ENCODE results near the gene LUZP1.

The LUZP1 gene

GRCh38 chr1:23088027-23088426 is 80.6 kb downstream of the LUZP1 start:
- DNase-seq (ENCODE audit: low read depth in 1 of 2, low spot score in 1 of 2) = no peak

DNA sequence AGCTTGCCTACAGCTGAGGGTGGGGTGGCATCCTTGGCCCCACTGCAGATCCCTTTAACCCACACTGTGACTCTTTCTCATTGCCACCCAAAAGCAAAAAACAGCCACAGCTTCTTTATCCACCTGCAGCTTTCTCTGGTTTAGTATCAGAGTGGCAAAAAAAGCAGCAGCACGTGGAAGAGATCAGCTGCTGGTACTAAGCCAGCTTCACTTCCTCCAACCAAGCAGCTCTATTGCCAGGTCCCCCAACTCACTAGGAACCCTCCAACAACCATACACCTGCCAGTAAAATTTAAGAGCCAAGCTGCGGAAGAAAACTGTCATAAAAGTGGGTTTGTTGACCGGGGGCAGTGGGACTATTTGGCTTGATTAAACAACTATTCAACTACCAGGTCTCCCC is 83.0 kb downstream of the LUZP1 start:
- no peak for DNase-seq (ENCODE audit: low read depth in 1 of 2, low spot score in 1 of 2)

GRCh38 chr1:23084880-23085279 is 83.8 kb downstream of the LUZP1 start:
- DNase-seq (ENCODE audit: low read depth in 1 of 2, low spot score in 1 of 2) = no peak

DNA sequence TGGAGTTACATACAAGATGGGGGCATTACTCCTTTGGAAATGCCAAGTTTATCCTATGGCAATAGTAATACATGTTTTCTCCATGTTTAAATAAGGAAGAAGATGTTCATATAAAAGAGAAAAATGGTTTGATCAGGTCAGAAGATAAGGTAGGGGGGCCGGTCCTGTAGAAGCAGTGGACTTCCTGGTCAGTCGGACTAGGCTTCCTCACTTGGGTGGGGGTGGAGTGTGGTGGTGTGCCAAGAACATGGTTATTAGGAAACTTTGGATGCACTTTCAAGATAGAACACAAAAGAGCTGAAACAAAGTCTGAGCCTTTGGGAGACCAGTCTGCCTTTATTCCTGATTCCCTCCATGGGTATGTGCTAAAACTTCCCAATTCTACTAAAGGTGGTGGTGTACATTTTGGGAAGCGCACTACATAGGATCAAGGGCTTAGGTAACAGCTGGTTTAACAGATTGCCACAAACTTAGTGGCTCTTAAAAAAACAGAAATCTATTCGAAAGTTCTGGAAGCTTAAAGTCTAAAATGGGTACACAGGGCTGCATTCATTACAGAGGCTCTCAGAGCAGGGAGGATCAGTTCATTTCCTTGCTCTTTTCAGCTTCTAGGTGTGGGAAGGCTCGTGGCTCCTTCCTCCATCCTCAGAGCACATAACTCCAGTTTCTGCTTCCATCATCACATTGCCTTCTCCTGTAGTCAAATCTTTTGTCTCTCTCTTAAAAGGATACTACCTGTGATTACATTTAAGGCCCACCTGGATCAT is 84.8 kb downstream of the LUZP1 start:
- DNase-seq (ENCODE audit: low read depth in 1 of 2, low spot score in 1 of 2) = no peak

DNA sequence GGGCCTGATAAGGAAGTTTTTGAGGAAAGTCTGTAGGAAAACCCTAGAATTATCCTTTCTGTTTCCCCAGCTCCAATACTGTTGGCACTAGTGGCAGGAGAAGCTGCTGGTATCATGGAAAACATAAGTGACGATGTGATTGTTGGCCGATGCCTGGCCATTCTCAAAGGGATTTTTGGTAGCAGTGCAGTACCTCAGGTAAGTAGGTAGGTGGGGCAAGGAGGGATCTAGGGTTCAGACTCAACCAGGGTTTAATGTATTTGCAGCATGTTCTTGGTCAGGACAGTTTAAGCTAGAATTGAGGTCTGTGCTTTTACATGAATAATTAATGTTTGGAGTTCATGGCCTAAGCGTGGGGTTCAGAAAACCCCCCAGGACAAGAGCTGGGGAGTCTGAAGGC is 87.3 kb downstream of the LUZP1 start:
- DNase-seq (ENCODE audit: low read depth in 1 of 2, low spot score in 1 of 2) = no peak

DNA sequence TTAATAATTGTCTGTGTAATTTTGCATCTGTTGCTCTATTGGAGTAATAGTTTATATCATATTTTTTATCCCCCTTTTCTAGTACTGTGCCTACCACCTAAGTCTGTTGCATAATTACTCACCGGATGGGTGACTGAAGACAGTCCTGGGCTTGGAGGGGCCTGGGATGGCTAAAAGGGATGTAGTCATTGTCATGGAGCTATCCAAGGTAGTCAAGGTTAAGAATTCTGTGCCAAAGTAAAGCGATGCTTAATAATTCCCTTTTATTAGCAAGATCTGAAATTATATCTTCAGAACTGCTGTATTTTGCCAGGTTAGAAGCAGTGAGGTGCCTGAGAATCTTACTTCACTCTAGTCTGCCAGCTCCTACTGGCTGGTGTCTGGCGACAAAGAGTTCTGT is 87.8 kb downstream of the LUZP1 start:
- DNase-seq (ENCODE audit: low read depth in 1 of 2, low spot score in 1 of 2) = no peak

DNA sequence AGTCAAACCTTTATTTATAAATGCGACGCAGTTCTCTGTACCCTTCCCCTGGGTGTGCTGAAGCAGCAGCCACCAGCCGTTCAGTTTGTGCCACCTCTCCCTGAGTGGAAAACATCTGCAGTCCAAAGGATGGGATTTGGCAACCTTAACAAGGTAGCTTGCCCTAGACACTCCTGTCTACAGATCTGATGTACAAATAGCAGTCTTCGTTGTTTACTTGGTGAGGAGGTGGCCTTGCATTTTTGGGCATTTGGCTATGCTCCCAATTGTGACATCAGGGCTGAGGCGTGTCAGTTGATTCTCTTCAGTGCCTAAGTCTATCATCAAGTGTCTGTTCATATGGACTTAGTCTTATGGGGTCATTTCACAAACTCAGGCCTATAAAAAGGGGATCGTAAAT is 89.6 kb downstream of the LUZP1 start:
- no peak for DNase-seq (ENCODE audit: low read depth in 1 of 2, low spot score in 1 of 2)

GRCh38 chr1:23074012-23074411 is 94.6 kb downstream of the LUZP1 start:
- no peak for DNase-seq (ENCODE audit: low read depth in 1 of 2, low spot score in 1 of 2)

DNA sequence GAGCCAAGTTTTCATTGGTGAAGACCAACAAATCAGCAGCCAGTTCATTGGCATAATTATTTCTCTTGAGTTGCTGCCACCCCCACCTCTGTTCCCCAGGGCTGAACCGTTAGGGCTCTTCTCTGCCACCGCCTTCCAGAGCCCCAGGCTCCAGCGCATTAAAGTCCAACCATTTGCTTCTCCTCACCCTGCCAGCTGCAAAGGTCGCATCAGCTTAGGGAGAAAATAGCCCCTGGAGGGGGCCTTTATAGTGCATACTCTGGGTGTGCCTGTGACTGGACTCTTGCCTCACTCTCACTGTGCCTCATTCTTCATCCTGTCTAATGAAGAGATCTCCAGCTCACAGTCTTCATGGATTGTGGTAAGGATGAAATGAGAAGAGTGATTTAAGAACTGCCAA is 99.0 kb downstream of the LUZP1 start:
- DNase-seq (ENCODE audit: low read depth in 1 of 2, low spot score in 1 of 2) = no peak

DNA sequence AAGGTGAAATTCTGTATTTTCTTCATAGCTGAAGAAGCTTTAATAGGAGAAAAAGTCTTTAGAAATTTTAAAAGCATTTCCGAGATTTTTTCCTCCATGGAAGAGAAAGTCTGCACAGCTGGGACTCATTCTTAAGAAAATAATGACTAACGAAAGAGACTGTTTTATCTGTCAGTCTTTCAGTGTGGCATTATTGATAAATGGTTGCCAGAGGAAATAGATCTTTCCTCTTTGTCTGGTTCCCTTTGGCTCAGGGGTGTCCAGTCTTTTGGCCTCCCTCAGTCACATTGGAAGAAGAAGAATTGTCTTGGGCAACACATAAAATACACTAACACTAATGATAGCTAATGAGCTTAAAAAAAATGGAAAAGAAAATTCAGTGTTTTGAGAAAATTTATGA is 99.5 kb downstream of the LUZP1 start:
- no peak for DNase-seq (ENCODE audit: low read depth in 1 of 2, low spot score in 1 of 2)

DNA sequence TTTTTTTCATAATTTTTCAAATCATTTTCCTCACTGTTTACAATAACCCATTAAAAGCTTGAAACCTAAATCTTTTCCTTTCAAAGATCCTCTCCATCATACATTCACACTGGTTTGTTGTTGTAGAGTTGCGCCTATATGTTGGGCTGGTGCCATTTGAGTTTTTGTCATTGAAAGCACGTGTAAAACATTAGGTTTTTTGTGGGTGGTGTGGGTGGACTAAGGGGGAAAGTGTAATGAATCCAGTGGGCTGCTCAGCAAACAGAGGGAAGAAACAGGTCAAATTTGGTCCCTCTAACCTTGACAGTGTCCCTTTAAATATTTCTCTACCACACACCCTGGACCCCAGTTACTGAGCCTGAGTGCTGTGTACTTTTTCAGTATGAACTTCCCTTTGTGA is 102.6 kb downstream of the LUZP1 start:
- DNase-seq (ENCODE audit: low read depth in 1 of 2, low spot score in 1 of 2) = no peak

- DNase-seq (ENCODE audit: low read depth in 1 of 2, low spot score in 1 of 2) = no peak
These were observed 103.3 kb downstream of the LUZP1 start for GRCh38 chr1:23065385-23065784.

DNA sequence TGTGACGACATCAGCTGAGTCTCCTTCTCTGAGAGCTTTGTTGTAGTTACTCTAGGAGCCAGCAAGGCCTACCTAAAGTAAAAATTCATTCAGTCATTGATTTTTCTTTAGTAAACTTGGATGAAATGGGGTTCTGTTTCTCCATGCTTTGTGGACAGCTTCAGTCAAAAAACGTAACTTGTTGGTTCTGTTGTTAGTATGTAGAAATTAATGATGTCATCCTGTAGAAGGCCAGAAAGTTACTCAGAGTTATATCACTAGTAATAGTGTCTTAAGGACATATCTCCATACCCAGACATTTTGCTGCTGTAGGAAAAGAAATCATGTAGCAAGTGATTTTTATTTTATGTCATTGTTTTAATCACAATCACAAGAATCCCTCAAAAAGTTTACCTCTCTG is 106.4 kb downstream of the LUZP1 start:
- DNase-seq (ENCODE audit: low read depth in 1 of 2, low spot score in 1 of 2) = no peak

DNA sequence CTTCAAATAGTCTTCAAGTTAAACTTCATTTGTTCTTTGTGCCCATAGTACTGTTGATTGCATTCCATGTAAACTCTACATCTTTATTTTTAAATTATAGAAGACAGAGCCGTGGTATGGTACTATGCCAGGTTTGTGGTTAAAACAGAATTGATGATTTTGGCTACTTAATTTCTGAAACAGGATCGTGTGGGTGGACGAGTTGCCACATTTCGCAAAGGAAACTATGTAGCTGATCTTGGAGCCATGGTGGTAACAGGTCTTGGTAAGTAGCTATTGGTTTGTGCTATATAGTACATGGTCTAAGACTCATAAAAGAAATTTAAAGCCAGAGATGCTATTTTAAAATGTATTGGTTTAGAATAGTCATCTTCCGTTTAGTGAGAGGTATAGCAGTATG is 111.4 kb downstream of the LUZP1 start:
- no peak for DNase-seq (ENCODE audit: low read depth in 1 of 2, low spot score in 1 of 2)

GRCh38 chr1:23051290-23051909 is 117.3 kb downstream of the LUZP1 start:
- DNase-seq (ENCODE audit: low read depth in 1 of 2, low spot score in 1 of 2) = no peak

GRCh38 chr1:23050201-23050600 is 118.5 kb downstream of the LUZP1 start:
- no peak for DNase-seq (ENCODE audit: low read depth in 1 of 2, low spot score in 1 of 2)

DNA sequence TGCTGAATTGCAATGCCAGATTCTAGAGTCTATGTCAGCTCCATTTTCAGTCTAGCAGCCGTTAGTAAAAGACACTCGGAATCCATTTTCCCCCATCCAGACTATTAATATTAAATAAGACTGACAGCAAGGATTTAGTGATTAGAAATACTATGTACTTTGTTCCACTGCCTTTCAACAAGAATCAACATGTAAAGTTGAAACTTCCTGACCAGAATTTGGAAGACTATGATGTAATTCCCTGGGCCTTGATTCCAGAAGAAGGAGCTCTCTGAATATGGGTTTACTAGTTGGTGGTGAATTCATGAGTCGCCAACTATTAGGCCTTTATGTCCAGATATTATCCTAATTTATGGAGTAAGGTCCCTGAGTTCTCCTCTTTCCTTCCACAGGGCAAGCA is 124.6 kb downstream of the LUZP1 start:
- DNase-seq (ENCODE audit: low read depth in 1 of 2, low spot score in 1 of 2) = no peak

- DNase-seq (ENCODE audit: low read depth in 1 of 2, low spot score in 1 of 2) = no peak
These were observed 128.1 kb downstream of the LUZP1 start for GRCh38 chr1:23040509-23040908.

DNA sequence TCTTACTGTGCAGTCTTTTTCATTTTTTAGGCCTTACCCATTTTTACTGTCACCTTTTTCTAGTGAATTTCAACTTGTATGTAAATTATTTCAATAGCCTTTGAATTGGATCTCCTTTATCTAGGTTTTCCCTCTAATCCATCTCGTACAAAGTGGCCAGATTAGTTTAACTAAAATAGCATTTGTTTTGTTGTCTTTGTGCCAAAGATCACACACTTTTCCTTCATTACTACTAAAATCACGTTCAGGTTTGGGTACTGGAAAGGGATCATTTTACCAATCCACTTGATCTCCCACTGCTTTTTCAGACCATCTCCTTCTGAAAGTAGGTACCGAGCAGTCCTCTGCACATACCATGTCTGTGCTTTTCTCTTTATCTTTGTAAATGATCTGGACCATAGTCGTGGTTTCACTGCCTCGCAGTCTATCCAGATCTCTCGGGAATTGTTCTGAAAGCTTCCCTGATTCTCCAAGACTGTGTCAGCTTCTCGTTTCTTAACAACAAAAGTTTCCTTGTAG is 129.3 kb downstream of the LUZP1 start:
- DNase-seq (ENCODE audit: low read depth in 1 of 2, low spot score in 1 of 2) = no peak

- DNase-seq (ENCODE audit: low read depth in 1 of 2, low spot score in 1 of 2) = no peak
These were observed 131.4 kb downstream of the LUZP1 start for GRCh38 chr1:23037081-23037740.

GRCh38 chr1:23035823-23036452 is 132.7 kb downstream of the LUZP1 start:
- no peak for DNase-seq (ENCODE audit: low read depth in 1 of 2, low spot score in 1 of 2)
